ENCODE measurements around the gene CTF1.

The CTF1 gene

GRCh38 chr16:30924913-30925631 is 28.7 kb downstream of the CTF1 start:
- Histone ChIP-seq H3K18ac (ENCODE audit: low read length) (peak overlapping the region; percentile 93), H2AK5ac (ENCODE audit: low read length) (no peak overlapping the region), H3K79me2 (ENCODE audit: control insufficient read depth, insufficient read depth, low read length) (peaks cover 12% of the 10 kb centered on the region), H2BK120ac (ENCODE audit: low read depth, low read length) (no peak overlapping the region), H3K36me3 (ENCODE audit: control insufficient read depth, insufficient read depth, low read length) (peaks cover 14% of the 10 kb centered on the region), H3K56ac (ENCODE audit: low read length) (peak overlapping the region; percentile 91), H3K4me2 (ENCODE audit: low read length) (peak overlapping the region; percentile 25), H3K4me3 (ENCODE audit: low read length) (peak overlapping the region; percentile 67), H3K9ac (ENCODE audit: low read length) (peak overlapping the region; percentile 85), H3K4me1 (ENCODE audit: control insufficient read depth, low read depth, low read length) (no peaks in the 10 kb centered on the region), H4K8ac (ENCODE audit: low read depth, low read length) (no peak overlapping the region), H4K5ac (ENCODE audit: low read length) (no peak overlapping the region), H2BK15ac (replicated peaks; ENCODE audit: low read depth) (no peak overlapping the region), H3K23ac (ENCODE audit: low read length) (no peak overlapping the region), H2BK5ac (ENCODE audit: low read length) (no peak overlapping the region), H3K79me1 (ENCODE audit: low read length) (peaks cover 10% of the 10 kb centered on the region), H3K27ac (ENCODE audit: low read depth, low read length) (no peak overlapping the region), H3K27me3 (ENCODE audit: insufficient read depth, low read length, poor library complexity) (no peaks in the 10 kb centered on the region), H3K4ac (ENCODE audit: low read depth, low read length) (peak overlapping the region; percentile 43)
- DNase-seq = no peak
- no CpG with 5 or more reads among the region's 11 CpGs for WGBS (ENCODE audit: extremely low coverage, insufficient coverage, low lambda C conversion rate)

- DNase-seq = no peak
- Histone ChIP-seq H2BK15ac (replicated peaks; ENCODE audit: low read depth) (no peak overlapping the region), H2BK5ac (ENCODE audit: low read length) (no peak overlapping the region), H3K4me2 (ENCODE audit: low read length) (no peak overlapping the region), H4K8ac (ENCODE audit: low read depth, low read length) (no peak overlapping the region), H3K27me3 (ENCODE audit: insufficient read depth, low read length, poor library complexity) (no peaks in the 10 kb centered on the region), H3K79me1 (ENCODE audit: low read length) (peaks cover 10% of the 10 kb centered on the region), H3K9ac (ENCODE audit: low read length) (peak overlapping the region; percentile 85), H2AK5ac (ENCODE audit: low read length) (no peak overlapping the region), H3K27ac (ENCODE audit: low read depth, low read length) (no peak overlapping the region), H3K36me3 (ENCODE audit: control insufficient read depth, insufficient read depth, low read length) (peaks cover 17% of the 10 kb centered on the region), H3K56ac (ENCODE audit: low read length) (peak overlapping the region; percentile 91), H3K79me2 (ENCODE audit: control insufficient read depth, insufficient read depth, low read length) (peaks cover 12% of the 10 kb centered on the region), H3K23ac (ENCODE audit: low read length) (no peak overlapping the region), H3K4me3 (ENCODE audit: low read length) (no peak overlapping the region), H2BK120ac (ENCODE audit: low read depth, low read length) (no peak overlapping the region), H3K18ac (ENCODE audit: low read length) (no peak overlapping the region), H3K4ac (ENCODE audit: low read depth, low read length) (no peak overlapping the region), H3K4me1 (ENCODE audit: control insufficient read depth, low read depth, low read length) (no peaks in the 10 kb centered on the region), H4K5ac (ENCODE audit: low read length) (no peak overlapping the region)
- no CpG with 5 or more reads among the region's 26 CpGs for WGBS (ENCODE audit: extremely low coverage, insufficient coverage, low lambda C conversion rate)
These were observed 29.2 kb downstream of the CTF1 start for GRCh38 chr16:30925632-30925987.

GRCh38 chr16:30925995-30926811 is 29.8 kb downstream of the CTF1 start:
- Histone ChIP-seq H3K9ac (ENCODE audit: low read length) (peak overlapping the region; percentile 44), H4K5ac (ENCODE audit: low read length) (no peak overlapping the region), H3K4me3 (ENCODE audit: low read length) (no peak overlapping the region), H3K18ac (ENCODE audit: low read length) (no peak overlapping the region), H3K36me3 (ENCODE audit: control insufficient read depth, insufficient read depth, low read length) (peaks cover 22% of the 10 kb centered on the region), H3K4me1 (ENCODE audit: control insufficient read depth, low read depth, low read length) (no peaks in the 10 kb centered on the region), H2BK15ac (replicated peaks; ENCODE audit: low read depth) (no peak overlapping the region), H3K27ac (ENCODE audit: low read depth, low read length) (no peak overlapping the region), H4K8ac (ENCODE audit: low read depth, low read length) (no peak overlapping the region), H2BK120ac (ENCODE audit: low read depth, low read length) (no peak overlapping the region), H3K4me2 (ENCODE audit: low read length) (no peak overlapping the region), H2AK5ac (ENCODE audit: low read length) (no peak overlapping the region), H2BK5ac (ENCODE audit: low read length) (no peak overlapping the region), H3K79me2 (ENCODE audit: control insufficient read depth, insufficient read depth, low read length) (peaks cover 12% of the 10 kb centered on the region), H3K23ac (ENCODE audit: low read length) (peak overlapping the region; percentile 66), H3K79me1 (ENCODE audit: low read length) (peaks cover 12% of the 10 kb centered on the region), H3K56ac (ENCODE audit: low read length) (peak overlapping the region; percentile 91), H3K27me3 (ENCODE audit: insufficient read depth, low read length, poor library complexity) (no peaks in the 10 kb centered on the region), H3K4ac (ENCODE audit: low read depth, low read length) (no peak overlapping the region)
- WGBS (ENCODE audit: extremely low coverage, insufficient coverage, low lambda C conversion rate) = no CpG with 5 or more reads among the region's 10 CpGs
- no peak for DNase-seq

- H2AK5ac ChIP-seq (ENCODE audit: low read length) = no peak overlapping the region
- H2BK120ac ChIP-seq (ENCODE audit: low read depth, low read length) = no peak overlapping the region
- no peaks in the 10 kb centered on the region for H3K4me1 ChIP-seq (ENCODE audit: control insufficient read depth, low read depth, low read length)
- H2BK5ac ChIP-seq (ENCODE audit: low read length) = no peak overlapping the region
- H4K5ac ChIP-seq (ENCODE audit: low read length) = no peak overlapping the region
- H3K27ac ChIP-seq (ENCODE audit: low read depth, low read length) = no peak overlapping the region
- no peak for DNase-seq
- H3K79me2 ChIP-seq (ENCODE audit: control insufficient read depth, insufficient read depth, low read length) = peaks cover 12% of the 10 kb centered on the region
- H3K9ac ChIP-seq (ENCODE audit: low read length) = peak overlapping the region; percentile 15
- H2BK15ac ChIP-seq (replicated peaks; ENCODE audit: low read depth) = no peak overlapping the region
- H3K36me3 ChIP-seq (ENCODE audit: control insufficient read depth, insufficient read depth, low read length) = peaks cover 24% of the 10 kb centered on the region
- H3K4me2 ChIP-seq (ENCODE audit: low read length) = no peak overlapping the region
- no peak overlapping the region for H3K4ac ChIP-seq (ENCODE audit: low read depth, low read length)
- no peak overlapping the region for H3K4me3 ChIP-seq (ENCODE audit: low read length)
- no CpG with 5 or more reads among the region's 22 CpGs for WGBS (ENCODE audit: extremely low coverage, insufficient coverage, low lambda C conversion rate)
- H3K27me3 ChIP-seq (ENCODE audit: insufficient read depth, low read length, poor library complexity) = no peaks in the 10 kb centered on the region
- H3K18ac ChIP-seq (ENCODE audit: low read length) = no peak overlapping the region
- no peak overlapping the region for H3K23ac ChIP-seq (ENCODE audit: low read length)
- H3K79me1 ChIP-seq (ENCODE audit: low read length) = peaks cover 13% of the 10 kb centered on the region
- no peak overlapping the region for H3K56ac ChIP-seq (ENCODE audit: low read length)
- no peak overlapping the region for H4K8ac ChIP-seq (ENCODE audit: low read depth, low read length)
These were observed 30.7 kb downstream of the CTF1 start for GRCh38 chr16:30926937-30927788.

- Histone ChIP-seq H3K79me1 (ENCODE audit: low read length) (peaks cover 14% of the 10 kb centered on the region), H2AK5ac (ENCODE audit: low read length) (no peak overlapping the region), H3K36me3 (ENCODE audit: control insufficient read depth, insufficient read depth, low read length) (peaks cover 24% of the 10 kb centered on the region)
These were observed 31.5 kb downstream of the CTF1 start for GRCh38 chr16:30927789-30928378.

More at GRCh38 chr16:30927789-30928378, 31.5 kb downstream of the CTF1 start:
- peaks cover 12% of the 10 kb centered on the region for H3K79me2 ChIP-seq (ENCODE audit: control insufficient read depth, insufficient read depth, low read length)
- no peak overlapping the region for H4K8ac ChIP-seq (ENCODE audit: low read depth, low read length)
- no peak overlapping the region for H3K56ac ChIP-seq (ENCODE audit: low read length)
- no peak overlapping the region for H3K9ac ChIP-seq (ENCODE audit: low read length)
- peak; percentile 97 for DNase-seq
- no peak overlapping the region for H4K5ac ChIP-seq (ENCODE audit: low read length)
- H3K4me2 ChIP-seq (ENCODE audit: low read length) = no peak overlapping the region
- no peaks in the 10 kb centered on the region for H3K4me1 ChIP-seq (ENCODE audit: control insufficient read depth, low read depth, low read length)
- H3K23ac ChIP-seq (ENCODE audit: low read length) = no peak overlapping the region
- H2BK120ac ChIP-seq (ENCODE audit: low read depth, low read length) = no peak overlapping the region
- no peaks in the 10 kb centered on the region for H3K27me3 ChIP-seq (ENCODE audit: insufficient read depth, low read length, poor library complexity)
- no peak overlapping the region for H3K4me3 ChIP-seq (ENCODE audit: low read length)
- H3K27ac ChIP-seq (ENCODE audit: low read depth, low read length) = no peak overlapping the region
- no peak overlapping the region for H2BK15ac ChIP-seq (replicated peaks; ENCODE audit: low read depth)
- H3K4ac ChIP-seq (ENCODE audit: low read depth, low read length) = no peak overlapping the region
- no CpG with 5 or more reads among the region's 15 CpGs for WGBS (ENCODE audit: extremely low coverage, insufficient coverage, low lambda C conversion rate)
- H2BK5ac ChIP-seq (ENCODE audit: low read length) = no peak overlapping the region
- no peak overlapping the region for H3K18ac ChIP-seq (ENCODE audit: low read length)
